Vagina (tissue), 2 donors: ENCODE measurements around the gene FOXL2. TPM values are rescaled to one million over a fixed set of nuclear protein-coding genes. Genes with fewer than 3 reads are reported as not detected.

Source experiments
- DNase-seq, 2 donors: peaks; one replicate each; pipeline ENCODE4 v3.0.0-alpha.2; 2017; ENCODE audit errors: extremely low spot score in 2 of 2
- H3K27ac ChIP-seq: fragments of 200-600 bp; sonication (generic); one replicate; pipeline ENCODE4 v1.5.1; 2019
- H3K27me3 ChIP-seq: fragments of 200-600 bp; sonication (generic); one replicate; pipeline ENCODE4 v1.5.1; 2019
- H3K36me3 ChIP-seq, 2 donors: fragments of 200-600 bp; sonication (generic); one replicate each; pipeline ENCODE4 v1.5.1; 2017 to 2019
- H3K4me1 ChIP-seq: fragments of 200-600 bp; sonication (generic); one replicate; pipeline ENCODE4 v1.5.1; 2019
- H3K4me3 ChIP-seq, 2 donors: fragments of 200-600 bp; sonication (generic); 1 replicate in 1 of 2; 2 replicates in 1 of 2; pipeline ENCODE4 v1.5.1; 2016 to 2019
- H3K9me3 ChIP-seq: fragments of 200-600 bp; sonication (generic); one replicate; pipeline ENCODE4 v1.5.1; 2019
- POLR2A ChIP-seq, 2 donors: fragments of 450-650 bp; IDR thresholded peaks; one replicate each; pipeline ENCODE4 v1.6.1; 2017; ENCODE audit warnings: antibody characterized with exemption in 2 of 2, mild to moderate bottlenecking in 2 of 2, moderate library complexity in 2 of 2
- POLR2AphosphoS5 ChIP-seq, 2 donors: sonication (generic); formaldehyde crosslinking; IDR thresholded peaks; one replicate each; pipeline ENCODE4 v1.9.0; 2017; ENCODE audit warnings: antibody characterized with exemption in 2 of 2, mild to moderate bottlenecking in 2 of 2, low read depth in 1 of 2; ENCODE audit not compliant: insufficient read depth in 1 of 2
- intact Hi-C: fragments of 100-400 bp; cut with DNase I; formaldehyde crosslinking; loops from one replicate; pipeline ENCODE4 v1.15.1; 2023
- total RNA-seq: library from RNA; depleted of rRNA; stranded (reverse); fragments of >200 nt; gene quantifications from one replicate; pipeline ENCODE4 v1.2.3, GENCODE V29; 2016
- TF ChIP-seq, protein P1 (sequence below), 3 experiments: fragments of 450-650 bp in 2 of 3; fragments of 200-600 bp in 1 of 3; sonication (generic) in 1 of 3; IDR thresholded peaks; one replicate each; pipeline ENCODE4 v1.5.1; 2017 to 2019; ENCODE audit warnings: antibody characterized with exemption in 3 of 3, mild to moderate bottlenecking in 2 of 3, moderate library complexity in 2 of 3

The FOXL2 gene
- total RNA-seq, 1 donor from 2014 or later, result 1.5 TPM

DNA sequence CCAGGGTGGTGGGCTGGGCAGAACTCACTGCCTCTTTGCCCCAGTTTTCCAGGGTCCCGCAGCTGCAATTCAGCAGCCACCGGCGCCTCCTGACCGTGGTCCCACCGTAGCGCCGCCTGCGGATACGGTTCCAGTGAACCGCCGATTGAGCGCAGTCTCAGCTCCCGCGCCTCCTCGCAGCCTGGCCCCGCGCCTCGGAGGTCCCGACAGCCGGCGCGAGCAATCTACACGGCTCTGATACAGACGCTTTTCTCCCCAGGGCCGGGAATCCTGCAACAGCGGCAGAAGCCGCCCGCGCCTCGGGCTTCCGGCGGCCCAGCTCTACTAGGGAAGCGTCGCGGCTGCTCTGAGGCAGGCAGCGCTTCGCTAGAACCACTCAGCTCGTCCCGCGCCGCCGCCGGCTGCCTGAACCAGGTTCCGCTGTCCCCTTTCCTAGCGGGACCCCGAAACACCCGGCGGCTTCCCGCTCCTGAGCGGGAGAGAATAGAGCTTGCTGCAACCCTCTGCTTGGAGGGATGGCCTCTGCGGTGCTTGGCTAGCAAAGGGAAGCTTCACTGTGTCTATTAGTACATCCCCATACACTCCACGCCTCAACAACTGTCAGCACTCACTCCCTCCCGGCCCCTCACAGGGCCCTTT lies 3.2 kb upstream of the FOXL2 start:
- Histone ChIP-seq H3K4me3 (peak overlapping the region; percentile 34 to 43), H3K27me3 (peaks cover 10% of the 10 kb centered on the region), H3K4me1 (peaks cover 38% of the 10 kb centered on the region), H3K27ac (peak overlapping the region; percentile 32), H3K9me3 (no peaks in the 10 kb centered on the region), H3K36me3 (no peaks in the 10 kb centered on the region)
- intact Hi-C loops, result no loop called here
- TF ChIP-seq, protein P1, sequence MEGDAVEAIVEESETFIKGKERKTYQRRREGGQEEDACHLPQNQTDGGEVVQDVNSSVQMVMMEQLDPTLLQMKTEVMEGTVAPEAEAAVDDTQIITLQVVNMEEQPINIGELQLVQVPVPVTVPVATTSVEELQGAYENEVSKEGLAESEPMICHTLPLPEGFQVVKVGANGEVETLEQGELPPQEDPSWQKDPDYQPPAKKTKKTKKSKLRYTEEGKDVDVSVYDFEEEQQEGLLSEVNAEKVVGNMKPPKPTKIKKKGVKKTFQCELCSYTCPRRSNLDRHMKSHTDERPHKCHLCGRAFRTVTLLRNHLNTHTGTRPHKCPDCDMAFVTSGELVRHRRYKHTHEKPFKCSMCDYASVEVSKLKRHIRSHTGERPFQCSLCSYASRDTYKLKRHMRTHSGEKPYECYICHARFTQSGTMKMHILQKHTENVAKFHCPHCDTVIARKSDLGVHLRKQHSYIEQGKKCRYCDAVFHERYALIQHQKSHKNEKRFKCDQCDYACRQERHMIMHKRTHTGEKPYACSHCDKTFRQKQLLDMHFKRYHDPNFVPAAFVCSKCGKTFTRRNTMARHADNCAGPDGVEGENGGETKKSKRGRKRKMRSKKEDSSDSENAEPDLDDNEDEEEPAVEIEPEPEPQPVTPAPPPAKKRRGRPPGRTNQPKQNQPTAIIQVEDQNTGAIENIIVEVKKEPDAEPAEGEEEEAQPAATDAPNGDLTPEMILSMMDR (IDR thresholded peaks at IDR 0.05), result no peak
- no peak for TF ChIP-seq POLR2AphosphoS5 (IDR thresholded peaks at IDR 0.05; ENCODE audit: insufficient read depth in 1 of 2, low read depth in 1 of 2)
- TF ChIP-seq POLR2A (IDR thresholded peaks at IDR 0.05), result no peak
- no peak for DNase-seq

DNA sequence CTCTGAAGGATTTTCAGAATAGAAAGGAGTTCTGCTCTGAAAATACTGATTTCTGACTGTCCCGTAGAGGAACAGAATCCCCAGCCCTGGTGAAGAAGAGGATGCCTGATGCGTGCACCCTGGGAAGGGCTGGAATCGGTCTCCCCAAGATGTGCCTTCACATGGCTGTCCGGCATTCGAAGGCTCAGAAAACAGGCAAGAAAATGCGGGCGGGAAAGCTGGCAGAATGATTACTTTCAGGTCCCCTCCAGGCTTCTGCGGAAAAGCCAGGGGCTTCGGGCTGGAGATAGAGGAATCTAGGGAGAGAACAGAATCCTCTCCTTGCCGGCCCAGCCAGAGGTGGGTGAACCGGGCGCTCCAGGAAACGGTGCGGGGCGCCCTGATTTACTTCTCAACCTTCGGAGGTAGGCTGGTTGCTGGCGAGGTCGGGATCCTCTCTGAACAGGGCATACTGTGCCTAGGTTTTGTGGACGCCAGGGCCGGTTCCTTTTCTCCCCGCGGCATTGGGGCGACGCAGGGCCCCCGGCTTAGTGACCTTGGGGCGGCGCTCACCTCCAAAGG lies 2.6 kb upstream of the FOXL2 start:
- Histone ChIP-seq H3K36me3 (no peaks in the 10 kb centered on the region), H3K27me3 (peaks cover 11% of the 10 kb centered on the region), H3K4me3 (peak overlapping the region; percentile 34 to 43), H3K27ac (no peak overlapping the region), H3K9me3 (no peaks in the 10 kb centered on the region), H3K4me1 (peaks cover 43% of the 10 kb centered on the region)
- DNase-seq, result no peak
- intact Hi-C loops, result no loop called here
- TF ChIP-seq, protein P1 (IDR thresholded peaks at IDR 0.05), result no peak
- no peak for TF ChIP-seq POLR2AphosphoS5 (IDR thresholded peaks at IDR 0.05; ENCODE audit: insufficient read depth in 1 of 2, low read depth in 1 of 2)
- no peak for TF ChIP-seq POLR2A (IDR thresholded peaks at IDR 0.05)

DNA sequence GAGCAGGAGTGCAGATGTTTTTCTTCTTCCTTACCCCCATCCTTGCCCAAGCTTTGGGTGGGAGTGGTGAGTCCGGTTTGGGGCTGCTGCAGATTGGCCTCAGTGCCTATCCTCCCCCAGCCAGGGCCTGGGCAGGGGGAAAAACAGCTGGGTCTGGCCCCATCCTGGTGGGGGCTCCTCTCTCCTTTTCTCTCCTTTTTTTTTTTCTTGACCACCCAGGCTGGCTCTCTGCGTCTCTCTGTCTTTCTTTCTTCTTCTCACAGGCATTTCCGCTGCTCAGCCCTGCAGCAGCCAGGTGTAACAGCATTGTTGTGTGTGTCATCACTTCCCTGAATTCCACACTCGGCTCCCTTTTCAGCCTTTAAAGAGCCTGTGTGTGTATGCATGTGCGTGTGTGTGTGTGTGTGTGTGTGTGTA lies 2.1 kb upstream of the FOXL2 start:
- H3K4me3 ChIP-seq, result no peak overlapping the region
- H3K27ac ChIP-seq, result no peak overlapping the region
- DNase-seq, result no peak
- H3K36me3 ChIP-seq, result no peaks in the 10 kb centered on the region
- intact Hi-C loops, result no loop called here
- peaks cover 43% of the 10 kb centered on the region for H3K4me1 ChIP-seq
- no peaks in the 10 kb centered on the region for H3K9me3 ChIP-seq
- TF ChIP-seq POLR2AphosphoS5 (IDR thresholded peaks at IDR 0.05; ENCODE audit: insufficient read depth in 1 of 2, low read depth in 1 of 2), result no peak
- TF ChIP-seq, protein P1 (IDR thresholded peaks at IDR 0.05), result no peak
- no peak for TF ChIP-seq POLR2A (IDR thresholded peaks at IDR 0.05)
- H3K27me3 ChIP-seq, result peaks cover 11% of the 10 kb centered on the region

DNA sequence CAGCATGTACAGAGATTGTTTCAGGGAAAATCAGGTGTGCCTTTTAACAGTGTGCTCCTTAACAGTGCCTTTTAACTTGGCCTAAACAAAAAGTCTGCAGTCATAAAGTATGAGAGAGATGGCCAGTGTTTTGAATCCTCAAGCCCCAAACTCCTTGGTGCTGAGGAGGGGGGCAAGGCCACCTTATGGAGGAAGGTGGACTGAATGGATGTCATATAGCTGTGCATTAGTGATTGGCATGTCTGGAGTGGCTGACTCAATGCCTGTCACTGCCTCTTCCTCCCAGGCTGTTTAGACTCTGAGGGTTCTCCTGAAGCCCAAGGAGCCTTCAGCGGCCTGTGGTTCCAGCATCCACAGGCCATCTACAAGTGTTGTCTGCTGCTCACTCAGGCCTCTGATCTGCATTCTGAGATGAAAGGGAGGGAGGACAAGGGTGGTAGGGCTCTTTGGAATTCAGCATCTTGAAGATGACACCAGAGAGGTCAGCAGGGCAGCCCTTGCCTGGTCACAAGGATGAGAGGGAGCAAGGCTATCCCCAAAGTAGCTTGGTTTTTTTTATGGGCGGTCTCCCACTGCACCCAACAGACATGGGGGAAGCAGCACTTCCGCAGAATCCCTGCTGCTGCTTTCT lies 1.5 kb upstream of the FOXL2 start:
- no peak for DNase-seq
- Histone ChIP-seq H3K4me3 (no peak overlapping the region), H3K27ac (peak overlapping the region; percentile 66), H3K4me1 (peaks cover 43% of the 10 kb centered on the region), H3K27me3 (peaks cover 11% of the 10 kb centered on the region), H3K36me3 (no peaks in the 10 kb centered on the region), H3K9me3 (no peaks in the 10 kb centered on the region)
- no peak for TF ChIP-seq POLR2AphosphoS5 (IDR thresholded peaks at IDR 0.05; ENCODE audit: insufficient read depth in 1 of 2, low read depth in 1 of 2)
- TF ChIP-seq, protein P1 (IDR thresholded peaks at IDR 0.05), result no peak
- no peak for TF ChIP-seq POLR2A (IDR thresholded peaks at IDR 0.05)
- intact Hi-C loops, result no loop called here
